B cell (primary cell): ENCODE results near the gene DNAJB8.

Experiments used
- CTCF ChIP-seq: fragments of 200-600 bp; IDR thresholded peaks from one replicate; pipeline ENCODE4 v1.8.0; 2022; ENCODE audit warnings: antibody characterized with exemption, mild to moderate bottlenecking
- EZH2 ChIP-seq: IDR thresholded peaks from 2 replicates; pipeline ENCODE4 v1.6.1; 2012; ENCODE audit warnings: borderline replicate concordance, low read depth, mild to moderate bottlenecking, moderate library complexity, low read length; ENCODE audit not compliant: insufficient read depth, poor library complexity, severe bottlenecking

DNA sequence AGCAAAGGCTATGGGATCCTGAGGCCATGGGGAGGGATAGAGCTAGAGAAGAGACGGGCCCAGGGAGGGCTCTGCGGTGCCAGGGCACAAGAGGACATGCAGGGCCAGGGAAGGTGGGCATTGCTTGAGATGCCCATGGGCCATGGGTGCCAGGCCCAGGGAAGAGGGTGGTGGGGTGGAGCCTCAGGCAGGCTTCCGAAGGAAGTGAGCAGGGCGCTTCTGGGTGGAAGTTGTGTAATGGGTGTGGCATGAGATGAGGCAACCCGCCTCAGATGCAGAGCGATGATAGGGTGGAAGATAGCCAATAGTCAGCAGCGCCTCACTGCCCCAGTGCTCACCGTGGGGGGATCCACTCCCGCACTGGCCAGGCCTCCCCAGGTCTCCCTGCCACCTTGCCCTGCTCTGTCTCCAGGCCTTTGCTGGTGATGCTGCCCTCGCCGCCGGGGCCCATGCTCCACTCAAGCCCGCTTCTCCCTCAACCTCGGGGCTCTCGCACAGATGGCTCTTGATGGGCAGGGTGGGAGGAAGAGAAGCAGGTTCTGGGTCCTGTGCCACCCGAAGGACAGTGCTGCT lies 51.4 kb downstream of the DNAJB8 start:
- TF ChIP-seq CTCF (no peak), EZH2 (no peak)
